ENCODE results near the gene KIAA1328. TPM values are rescaled to one million over a fixed set of nuclear protein-coding genes. Genes with fewer than 3 reads are reported as not detected.
"Not testable (repeated sequence)": the region's sequence is repeated elsewhere in the genome, so short reads cannot be mapped to it uniquely, and the experiment has no call there.

KIAA1328 gene
- total RNA-seq, 1 donor from 2014 or later: 9.5 TPM

- no peak for DNase-seq
- no peaks in the 10 kb centered on the region for H3K9me3 Mint-ChIP-seq (ENCODE audit: unreplicated experiment)
- H3K36me3 Mint-ChIP-seq (ENCODE audit: unreplicated experiment): no peaks in the 10 kb centered on the region
- H3K4me1 Mint-ChIP-seq (ENCODE audit: low read depth, unreplicated experiment): no peaks in the 10 kb centered on the region
- no peak overlapping the region for H3K4me3 Mint-ChIP-seq (ENCODE audit: unreplicated experiment)
- no peaks in the 10 kb centered on the region for H3K27me3 Mint-ChIP-seq (ENCODE audit: unreplicated experiment)
- TF ChIP-seq, protein P1, sequence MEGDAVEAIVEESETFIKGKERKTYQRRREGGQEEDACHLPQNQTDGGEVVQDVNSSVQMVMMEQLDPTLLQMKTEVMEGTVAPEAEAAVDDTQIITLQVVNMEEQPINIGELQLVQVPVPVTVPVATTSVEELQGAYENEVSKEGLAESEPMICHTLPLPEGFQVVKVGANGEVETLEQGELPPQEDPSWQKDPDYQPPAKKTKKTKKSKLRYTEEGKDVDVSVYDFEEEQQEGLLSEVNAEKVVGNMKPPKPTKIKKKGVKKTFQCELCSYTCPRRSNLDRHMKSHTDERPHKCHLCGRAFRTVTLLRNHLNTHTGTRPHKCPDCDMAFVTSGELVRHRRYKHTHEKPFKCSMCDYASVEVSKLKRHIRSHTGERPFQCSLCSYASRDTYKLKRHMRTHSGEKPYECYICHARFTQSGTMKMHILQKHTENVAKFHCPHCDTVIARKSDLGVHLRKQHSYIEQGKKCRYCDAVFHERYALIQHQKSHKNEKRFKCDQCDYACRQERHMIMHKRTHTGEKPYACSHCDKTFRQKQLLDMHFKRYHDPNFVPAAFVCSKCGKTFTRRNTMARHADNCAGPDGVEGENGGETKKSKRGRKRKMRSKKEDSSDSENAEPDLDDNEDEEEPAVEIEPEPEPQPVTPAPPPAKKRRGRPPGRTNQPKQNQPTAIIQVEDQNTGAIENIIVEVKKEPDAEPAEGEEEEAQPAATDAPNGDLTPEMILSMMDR (IDR thresholded peaks at IDR 0.05; ENCODE audit: partially characterized antibody, unreplicated experiment): no peak
- H3K27ac Mint-ChIP-seq (ENCODE audit: unreplicated experiment): no peak overlapping the region
Observed at GRCh38 chr18:36903215-36903928, 74.4 kb downstream of the KIAA1328 start.

DNA sequence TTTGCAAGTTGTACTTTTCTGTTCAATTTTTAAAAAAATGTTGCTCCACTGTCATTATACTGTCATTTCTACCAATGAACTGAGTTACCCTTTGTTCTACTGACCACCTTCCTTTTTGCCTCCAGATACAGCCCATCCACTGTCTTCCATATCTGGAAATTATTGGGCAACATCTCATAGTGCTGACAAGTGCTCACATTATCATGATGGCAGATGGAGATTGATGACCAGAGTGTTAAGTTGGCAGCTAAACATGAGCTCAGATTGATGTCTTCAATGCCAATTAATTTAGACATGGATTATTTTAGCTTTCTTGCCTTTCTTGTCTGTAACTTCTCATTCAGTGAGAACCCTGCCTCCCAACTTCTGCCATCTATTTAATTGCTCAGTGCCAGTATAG is 76.6 kb downstream of the KIAA1328 start:
- DNase-seq: no peak
- Mint-ChIP-seq H3K27me3 (ENCODE audit: unreplicated experiment) (no peaks in the 10 kb centered on the region), H3K27ac (ENCODE audit: unreplicated experiment) (no peak overlapping the region), H3K36me3 (ENCODE audit: unreplicated experiment) (no peaks in the 10 kb centered on the region), H3K4me1 (ENCODE audit: low read depth, unreplicated experiment) (no peaks in the 10 kb centered on the region), H3K9me3 (ENCODE audit: unreplicated experiment) (no peaks in the 10 kb centered on the region), H3K4me3 (ENCODE audit: unreplicated experiment) (no peak overlapping the region)
- TF ChIP-seq, protein P1 (IDR thresholded peaks at IDR 0.05; ENCODE audit: partially characterized antibody, unreplicated experiment): no peak

- not testable (repeated sequence) for DNase-seq; H3K4me1 Mint-ChIP-seq (ENCODE audit: low read depth, unreplicated experiment); H3K9me3 Mint-ChIP-seq (ENCODE audit: unreplicated experiment); H3K4me3 Mint-ChIP-seq (ENCODE audit: unreplicated experiment); H3K27me3 Mint-ChIP-seq (ENCODE audit: unreplicated experiment); H3K27ac Mint-ChIP-seq (ENCODE audit: unreplicated experiment); H3K36me3 Mint-ChIP-seq (ENCODE audit: unreplicated experiment)
Observed at GRCh38 chr18:36909282-36909681, 80.4 kb downstream of the KIAA1328 start.

DNA sequence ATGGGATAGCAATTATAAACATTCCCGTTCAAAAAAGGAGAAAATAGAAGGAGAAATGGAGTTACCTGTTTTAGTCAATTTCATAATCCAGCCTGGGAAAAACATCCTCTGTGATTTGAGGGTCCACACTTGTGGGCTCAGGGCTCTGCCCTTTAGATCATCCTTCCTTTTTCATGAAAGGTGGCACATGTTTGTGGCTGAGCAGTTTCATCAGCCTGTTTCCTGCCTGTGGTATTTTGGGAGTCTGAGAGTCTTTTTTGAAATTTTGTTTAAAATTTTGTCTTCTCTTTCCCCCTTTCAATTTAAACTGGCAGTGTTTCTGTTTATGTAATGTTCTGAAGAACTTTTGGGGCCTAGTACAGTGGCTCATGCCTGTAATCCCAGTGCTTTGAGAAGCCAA is 84.0 kb downstream of the KIAA1328 start:
- no peak overlapping the region for H3K27ac Mint-ChIP-seq (ENCODE audit: unreplicated experiment)
- TF ChIP-seq, protein P1 (IDR thresholded peaks at IDR 0.05; ENCODE audit: partially characterized antibody, unreplicated experiment): no peak
- no peaks in the 10 kb centered on the region for H3K36me3 Mint-ChIP-seq (ENCODE audit: unreplicated experiment)
- no peak overlapping the region for H3K4me3 Mint-ChIP-seq (ENCODE audit: unreplicated experiment)
- DNase-seq: no peak
- peaks cover 4% of the 10 kb centered on the region for H3K4me1 Mint-ChIP-seq (ENCODE audit: low read depth, unreplicated experiment)
- H3K9me3 Mint-ChIP-seq (ENCODE audit: unreplicated experiment): no peaks in the 10 kb centered on the region
- no peaks in the 10 kb centered on the region for H3K27me3 Mint-ChIP-seq (ENCODE audit: unreplicated experiment)

DNA sequence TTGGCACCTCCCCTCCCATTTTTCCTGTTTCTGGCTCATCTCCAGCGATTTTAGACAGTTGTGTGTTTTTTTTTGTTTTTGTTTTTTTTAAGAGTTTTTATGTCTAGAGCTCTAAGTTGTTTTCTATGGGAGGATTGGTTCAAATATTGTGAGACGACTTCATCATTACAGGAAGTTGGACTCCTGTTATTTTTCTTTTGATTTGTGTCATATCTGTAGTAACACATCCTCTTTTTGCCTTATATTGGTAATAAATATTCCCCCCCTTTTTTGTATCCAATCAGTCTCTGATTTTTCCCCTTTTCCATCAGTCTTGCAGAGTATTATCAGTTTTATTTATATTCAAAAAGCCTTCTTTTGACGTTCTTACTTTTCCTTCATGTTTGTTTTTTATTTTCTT is 89.0 kb downstream of the KIAA1328 start:
- no peak overlapping the region for H3K27ac Mint-ChIP-seq (ENCODE audit: unreplicated experiment)
- H3K36me3 Mint-ChIP-seq (ENCODE audit: unreplicated experiment): no peaks in the 10 kb centered on the region
- DNase-seq: no peak
- TF ChIP-seq, protein P1 (IDR thresholded peaks at IDR 0.05; ENCODE audit: partially characterized antibody, unreplicated experiment): no peak
- H3K4me1 Mint-ChIP-seq (ENCODE audit: low read depth, unreplicated experiment): peaks cover 2% of the 10 kb centered on the region
- no peaks in the 10 kb centered on the region for H3K27me3 Mint-ChIP-seq (ENCODE audit: unreplicated experiment)
- no peaks in the 10 kb centered on the region for H3K9me3 Mint-ChIP-seq (ENCODE audit: unreplicated experiment)
- no peak overlapping the region for H3K4me3 Mint-ChIP-seq (ENCODE audit: unreplicated experiment)
